H1 (cell line): ENCODE measurements around the gene STX16.

ENCODE experiments used
- EZH2 ChIP-seq: fragments of 200-600 bp; sonication (generic); IDR thresholded peaks from 2 replicates; pipeline ENCODE4 v1.7.1; 2012; ENCODE audit warnings: low read depth, mild to moderate bottlenecking, moderate library complexity, low read length, inconsistent platforms; ENCODE audit not compliant: severe bottlenecking
- GABPA ChIP-seq: IDR thresholded peaks from 2 replicates; pipeline ENCODE4 v1.6.1; 2011; ENCODE audit warnings: mild to moderate bottlenecking, low read length, moderate library complexity, borderline replicate concordance; ENCODE audit not compliant: insufficient read depth
- JUN ChIP-seq: IDR thresholded peaks from 2 replicates; pipeline ENCODE4 v1.6.1; 2011; ENCODE audit warnings: low read depth, mild to moderate bottlenecking, improper control_type of control experiment, low read length
- NRF1 ChIP-seq: IDR thresholded peaks from 2 replicates; pipeline ENCODE4 v1.6.1; 2011; ENCODE audit warnings: mild to moderate bottlenecking, low read depth, low read length, improper control_type of control experiment
- PHF8 ChIP-seq: fragments of 200-600 bp; sonication (generic); conservative IDR thresholded peaks from 2 replicates; pipeline ENCODE4 v1.7.1; 2012; ENCODE audit warnings: low read depth, mild to moderate bottlenecking, inconsistent platforms, low read length, moderate library complexity
- POLR2A ChIP-seq, 2 experiments: IDR thresholded peaks; 1 replicate in 1 of 2; 2 replicates in 1 of 2; pipeline ENCODE4 v1.6.1; 2011; ENCODE audit warnings: low read depth in 2 of 2, low read length in 2 of 2, mild to moderate bottlenecking in 2 of 2; ENCODE audit errors: control extremely low read depth in 1 of 2
- POLR2AphosphoS5 ChIP-seq: IDR thresholded peaks from 2 replicates; pipeline ENCODE4 v1.6.1; 2011; ENCODE audit warnings: low read depth, low read length
- POU5F1 ChIP-seq: IDR thresholded peaks from 2 replicates; pipeline ENCODE4 v1.6.1; 2011; ENCODE audit warnings: low read depth, mild to moderate bottlenecking, low read length, moderate library complexity
- SIRT6 ChIP-seq: IDR thresholded peaks from one replicate; pipeline ENCODE4 v1.7.1; 2012; ENCODE audit warnings: low read length, inconsistent platforms
- TEAD4 ChIP-seq: IDR thresholded peaks from 2 replicates; pipeline ENCODE4 v1.6.1; 2012; ENCODE audit warnings: low read depth, low read length, inconsistent platforms, mixed read lengths
- USF2 ChIP-seq: IDR thresholded peaks from 2 replicates; pipeline ENCODE4 v1.6.1; 2011; ENCODE audit warnings: low read length, improper control_type of control experiment
- YY1 ChIP-seq: IDR thresholded peaks from 2 replicates; pipeline ENCODE4 v1.6.1; 2011; ENCODE audit warnings: low read depth, mild to moderate bottlenecking, low read length
- TF ChIP-seq, protein P1 (sequence below), 3 experiments: IDR thresholded peaks; 1 replicate in 2 of 3; 2 replicates in 1 of 3; pipeline versions ENCODE4 v1.5.1 to v1.6.1; 2011; ENCODE audit warnings: low read length in 3 of 3, mild to moderate bottlenecking in 3 of 3, inconsistent platforms in 2 of 3, low read depth in 1 of 3, moderate library complexity in 1 of 3; ENCODE audit not compliant: insufficient read depth in 1 of 3; ENCODE audit errors: control extremely low read depth in 1 of 3
- TF ChIP-seq, protein P2 (sequence below): IDR thresholded peaks from 2 replicates; pipeline ENCODE4 v1.6.1; 2012; ENCODE audit warnings: low read length, inconsistent platforms

GRCh38 chr20:58699623-58700107 is 48.6 kb downstream of the STX16 start:
- TF ChIP-seq, protein P1, sequence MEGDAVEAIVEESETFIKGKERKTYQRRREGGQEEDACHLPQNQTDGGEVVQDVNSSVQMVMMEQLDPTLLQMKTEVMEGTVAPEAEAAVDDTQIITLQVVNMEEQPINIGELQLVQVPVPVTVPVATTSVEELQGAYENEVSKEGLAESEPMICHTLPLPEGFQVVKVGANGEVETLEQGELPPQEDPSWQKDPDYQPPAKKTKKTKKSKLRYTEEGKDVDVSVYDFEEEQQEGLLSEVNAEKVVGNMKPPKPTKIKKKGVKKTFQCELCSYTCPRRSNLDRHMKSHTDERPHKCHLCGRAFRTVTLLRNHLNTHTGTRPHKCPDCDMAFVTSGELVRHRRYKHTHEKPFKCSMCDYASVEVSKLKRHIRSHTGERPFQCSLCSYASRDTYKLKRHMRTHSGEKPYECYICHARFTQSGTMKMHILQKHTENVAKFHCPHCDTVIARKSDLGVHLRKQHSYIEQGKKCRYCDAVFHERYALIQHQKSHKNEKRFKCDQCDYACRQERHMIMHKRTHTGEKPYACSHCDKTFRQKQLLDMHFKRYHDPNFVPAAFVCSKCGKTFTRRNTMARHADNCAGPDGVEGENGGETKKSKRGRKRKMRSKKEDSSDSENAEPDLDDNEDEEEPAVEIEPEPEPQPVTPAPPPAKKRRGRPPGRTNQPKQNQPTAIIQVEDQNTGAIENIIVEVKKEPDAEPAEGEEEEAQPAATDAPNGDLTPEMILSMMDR (IDR thresholded peaks at IDR 0.05; ENCODE audit: control extremely low read depth in 1 of 3, insufficient read depth in 1 of 3, low read depth in 1 of 3, low read length in 3 of 3) = no peak
- TF ChIP-seq NRF1 (no peak), POLR2AphosphoS5 (no peak), EZH2 (no peak), GABPA (no peak), POU5F1 (no peak), POLR2A (IDR thresholded peaks at IDR 0.05; ENCODE audit: control extremely low read depth in 1 of 2, low read depth in 2 of 2, low read length in 2 of 2) (no peak), JUN (no peak), SIRT6 (no peak), USF2 (no peak), TEAD4 (no peak), PHF8 (no peak), YY1 (no peak)
- TF ChIP-seq, protein P2, sequence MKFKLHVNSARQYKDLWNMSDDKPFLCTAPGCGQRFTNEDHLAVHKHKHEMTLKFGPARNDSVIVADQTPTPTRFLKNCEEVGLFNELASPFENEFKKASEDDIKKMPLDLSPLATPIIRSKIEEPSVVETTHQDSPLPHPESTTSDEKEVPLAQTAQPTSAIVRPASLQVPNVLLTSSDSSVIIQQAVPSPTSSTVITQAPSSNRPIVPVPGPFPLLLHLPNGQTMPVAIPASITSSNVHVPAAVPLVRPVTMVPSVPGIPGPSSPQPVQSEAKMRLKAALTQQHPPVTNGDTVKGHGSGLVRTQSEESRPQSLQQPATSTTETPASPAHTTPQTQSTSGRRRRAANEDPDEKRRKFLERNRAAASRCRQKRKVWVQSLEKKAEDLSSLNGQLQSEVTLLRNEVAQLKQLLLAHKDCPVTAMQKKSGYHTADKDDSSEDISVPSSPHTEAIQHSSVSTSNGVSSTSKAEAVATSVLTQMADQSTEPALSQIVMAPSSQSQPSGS = no peak
